CD8-positive, alpha-beta memory T cell (primary cell): ENCODE data around the gene A1BG. TPM values are rescaled to one million over a fixed set of nuclear protein-coding genes. Genes with fewer than 3 reads are reported as not detected.

Experiments used
- polyA plus RNA-seq: library from polyadenylated mRNA; unstranded; fragments of 300-500 nt; fragmentation: Illumina TruSeq; gene quantifications from one replicate; pipeline ENCODE4 v1.2.3, GENCODE V29; 2021
- total RNA-seq, 2 experiments: library from RNA; stranded (reverse); gene quantifications; one replicate each; pipeline ENCODE4 v1.2.3, GENCODE V29; 2021

The A1BG gene
- total and polyA plus RNA-seq, 3 experiments from 2014 or later: 16.8 to 70.8 (median 18.1) TPM

Other genes starting within 250 kb of the A1BG start
- gene ZNF329, start 202.7 kb downstream of the A1BG start, total RNA-seq: 1 to 10 TPM; 8.7 to 9.1 TPM
- 10.3 TPM for gene ZNF329, start 202.7 kb downstream of the A1BG start, polyA plus RNA-seq
- 10 to 100 TPM; 23.4 to 25.9 TPM for gene ZNF274, start 170.4 kb downstream of the A1BG start, total RNA-seq
- 32.0 TPM for gene ZNF274, start 170.4 kb downstream of the A1BG start, polyA plus RNA-seq
- gene ZNF544, start 124.6 kb downstream of the A1BG start, total RNA-seq: 10 to 100 TPM; 51.8 to 56.8 TPM
- 29.2 TPM for gene ZNF544, start 124.6 kb downstream of the A1BG start, polyA plus RNA-seq
- gene ZNF8, start 74.5 kb downstream of the A1BG start, total RNA-seq: 1 to 10 TPM; 4.4 to 4.5 TPM
- 1.0 TPM for gene ZNF8, start 74.5 kb downstream of the A1BG start, polyA plus RNA-seq
- 100 to 1,000 TPM; 100 to 102 TPM for gene ERVK3-1, start 48.1 kb downstream of the A1BG start, total RNA-seq
- gene ERVK3-1, start 48.1 kb downstream of the A1BG start, polyA plus RNA-seq: 84.6 TPM
- gene ZSCAN22, start 26.5 kb downstream of the A1BG start, total RNA-seq: 1 to 10 TPM; 5.3 to 5.7 TPM
- 2.7 TPM for gene ZSCAN22, start 26.5 kb downstream of the A1BG start, polyA plus RNA-seq
- 1 to 10 TPM; 1.7 TPM for gene ZNF497, start 9.3 kb upstream of the A1BG start, total RNA-seq
- gene ZNF497, start 9.3 kb upstream of the A1BG start, polyA plus RNA-seq: 1.0 TPM
- gene ZNF837, start 27.5 kb upstream of the A1BG start, total RNA-seq: 1 to 10 TPM; 1.8 to 2.3 TPM
- 4.6 TPM for gene ZNF837, start 27.5 kb upstream of the A1BG start, polyA plus RNA-seq
- 1,000 to 10,000 TPM; 1,588 to 1,639 TPM for gene RPS5, start 33.8 kb upstream of the A1BG start, total RNA-seq
- gene RPS5, start 33.8 kb upstream of the A1BG start, polyA plus RNA-seq: 1,069 TPM
- gene RNF225, start 42.2 kb upstream of the A1BG start, total RNA-seq: under 1 TPM; 0.28 to 0.78 TPM
- not detected for gene RNF225, start 42.2 kb upstream of the A1BG start, polyA plus RNA-seq
- gene ZNF584, start 55.2 kb upstream of the A1BG start, total RNA-seq: 10 to 100 TPM; 20.9 to 22.6 TPM
- 7.5 TPM for gene ZNF584, start 55.2 kb upstream of the A1BG start, polyA plus RNA-seq
- 1 to 10 TPM; 4.9 to 5.2 TPM for gene ZNF132, start 86.7 kb upstream of the A1BG start, total RNA-seq
- 0.97 TPM for gene ZNF132, start 86.7 kb upstream of the A1BG start, polyA plus RNA-seq
- 10 to 100 TPM; 11.3 TPM for gene ZNF324B, start 98.1 kb upstream of the A1BG start, total RNA-seq
- gene ZNF324B, start 98.1 kb upstream of the A1BG start, polyA plus RNA-seq: 2.9 TPM
- gene ZNF324, start 113.6 kb upstream of the A1BG start, total RNA-seq: 10 to 100 TPM; 19.8 to 21.0 TPM
- 13.9 TPM for gene ZNF324, start 113.6 kb upstream of the A1BG start, polyA plus RNA-seq
- gene ZNF446, start 122.9 kb upstream of the A1BG start, total RNA-seq: 1 to 10 TPM; 5.9 to 7.2 TPM
- gene ZNF446, start 122.9 kb upstream of the A1BG start, polyA plus RNA-seq: 3.8 TPM
- gene SLC27A5, start 158.5 kb upstream of the A1BG start, total RNA-seq: 10 to 100 TPM; 16.1 to 19.1 TPM
- 25.9 TPM for gene SLC27A5, start 158.5 kb upstream of the A1BG start, polyA plus RNA-seq
- 10 to 100 TPM; 15.0 to 16.1 TPM for gene ZBTB45, start 166.3 kb upstream of the A1BG start, total RNA-seq
- 4.8 TPM for gene ZBTB45, start 166.3 kb upstream of the A1BG start, polyA plus RNA-seq
- 100 to 1,000 TPM; 705 to 715 TPM for gene TRIM28, start 190.6 kb upstream of the A1BG start, total RNA-seq
- 57.5 TPM for gene TRIM28, start 190.6 kb upstream of the A1BG start, polyA plus RNA-seq
- 10 to 100 TPM; 88.8 to 89.7 TPM for gene CHMP2A, start 201.6 kb upstream of the A1BG start, total RNA-seq
- 198 TPM for gene CHMP2A, start 201.6 kb upstream of the A1BG start, polyA plus RNA-seq
- 100 to 1,000 TPM; 182 to 191 TPM for gene UBE2M, start 205.1 kb upstream of the A1BG start, total RNA-seq
- gene UBE2M, start 205.1 kb upstream of the A1BG start, polyA plus RNA-seq: 22.5 TPM
- gene MZF1, start 219.8 kb upstream of the A1BG start, total RNA-seq: 10 to 100 TPM; 14.0 to 14.8 TPM
- 10.3 TPM for gene MZF1, start 219.8 kb upstream of the A1BG start, polyA plus RNA-seq